Measurements from ENCODE around the gene SCD. TPM values are rescaled to one million over a fixed set of nuclear protein-coding genes. Genes with fewer than 3 reads are reported as not detected.

Gene SCD
- total RNA-seq, 5 donors from 2014 or later (not counting 1 experiment from before 2014, with no cell fraction given): 2.1 to 5.7 (median 4.7) TPM

- no peak overlapping the region for H3K27ac ChIP-seq (ENCODE audit: low read length)
- DNase-seq (peak in 12 of 35 experiments; percentile 3 to 45 (median 18)), ATAC-seq (replicated peaks in 1 of 4) (peak; percentile 73 to 98 (median 80))
- peaks cover 4 to 11% of the 10 kb centered on the region in 2 experiments for H3K4me1 ChIP-seq (ENCODE audit: control insufficient read depth in 1 of 2, extremely low read depth in 1 of 2, insufficient read depth in 2 of 2, low read length in 2 of 2)
- H3K9me3 Mint-ChIP-seq: no peaks in the 10 kb centered on the region
- H3K4me3 ChIP-seq (ENCODE audit: control insufficient read depth in 1 of 2, extremely low read depth in 1 of 2, low read length in 1 of 2): no peak overlapping the region
- no peaks in the 10 kb centered on the region for H3K36me3 ChIP-seq (ENCODE audit: control insufficient read depth in 2 of 2, extremely low read depth in 1 of 2, insufficient read depth in 1 of 2, low read length in 1 of 2)
- no peaks in the 10 kb centered on the region for H3K36me3 Mint-ChIP-seq
- peaks cover 10 to 12% (median 11%) of the 10 kb centered on the region in 3 donors for H3K4me1 Mint-ChIP-seq
- WGBS (ENCODE audit: insufficient coverage): 53% methylated on average over 7 of the region's 8 CpGs
- ChIA-PET CTCF (interaction anchor here (0.6 to 1.0 kb wide), 3 partner anchors 51 to 208 kb away, joined by 3 to 5 read pairs (median 3); partner anchors contain the start of gene HIF1AN (in 1 of the 2)), POLR2A (no interaction called here)
- H3K9me3 ChIP-seq: no peaks in the 10 kb centered on the region
- H3K27me3 Mint-ChIP-seq: peaks cover 7 to 14% of the 10 kb centered on the region in 2 donors
- peak overlapping the region in 1 of 2 donors; percentile 51 for H3K27ac Mint-ChIP-seq
- H3K4me3 Mint-ChIP-seq: no peak overlapping the region
- H3K27me3 ChIP-seq (replicated peaks in 1 of 2; ENCODE audit: control insufficient read depth in 2 of 2, extremely low read depth in 1 of 2, insufficient read depth in 2 of 2, low read length in 1 of 2): peaks cover 0 to 22% of the 10 kb centered on the region in 2 experiments
Measured at GRCh38 chr10:100327007-100327717, 19.9 kb upstream of the SCD start.

GRCh38 chr10:100327718-100328009, 19.4 kb upstream of the SCD start:
- WGBS (ENCODE audit: insufficient coverage): 98% methylated on average over 3 of the region's 3 CpGs
- no peaks in the 10 kb centered on the region for H3K36me3 ChIP-seq (ENCODE audit: control insufficient read depth in 2 of 2, extremely low read depth in 1 of 2, insufficient read depth in 1 of 2, low read length in 1 of 2)
- Mint-ChIP-seq H3K4me1 (peaks cover 10 to 12% (median 11%) of the 10 kb centered on the region in 3 donors), H3K27me3 (peaks cover 9 to 15% of the 10 kb centered on the region in 2 donors), H3K36me3 (no peaks in the 10 kb centered on the region), H3K9me3 (no peaks in the 10 kb centered on the region), H3K4me3 (no peak overlapping the region), H3K27ac (no peak overlapping the region)
- no peaks in the 10 kb centered on the region for H3K9me3 ChIP-seq
- POLR2A ChIA-PET: no interaction called here
- ATAC-seq (replicated peaks in 1 of 4): no peak
- CTCF ChIA-PET: interaction anchor here (0.8 to 1.0 kb wide), 2 partner anchors 50 to 106 kb away, joined by 3 to 5 read pairs; no protein-coding TSS in a partner anchor
- H3K27ac ChIP-seq (ENCODE audit: low read length): no peak overlapping the region
- no peak overlapping the region for H3K4me3 ChIP-seq (ENCODE audit: control insufficient read depth in 1 of 2, extremely low read depth in 1 of 2, low read length in 1 of 2)
- no peak for DNase-seq
- peaks cover 4 to 11% of the 10 kb centered on the region in 2 experiments for H3K4me1 ChIP-seq (ENCODE audit: control insufficient read depth in 1 of 2, extremely low read depth in 1 of 2, insufficient read depth in 2 of 2, low read length in 2 of 2)
- H3K27me3 ChIP-seq (replicated peaks in 1 of 2; ENCODE audit: control insufficient read depth in 2 of 2, extremely low read depth in 1 of 2, insufficient read depth in 2 of 2, low read length in 1 of 2): peaks cover 0 to 22% of the 10 kb centered on the region in 2 experiments

GRCh38 chr10:100328198-100328597, 18.8 kb upstream of the SCD start:
- ChIA-PET POLR2A (no interaction called here), CTCF (interaction anchor here in 1 of 2 donors (0.6 kb wide), 1 partner anchor 104 kb away, joined by 3 read pairs; no protein-coding TSS in a partner anchor)
- Mint-ChIP-seq H3K27ac (no peak overlapping the region), H3K9me3 (no peaks in the 10 kb centered on the region), H3K36me3 (no peaks in the 10 kb centered on the region), H3K4me3 (no peak overlapping the region), H3K4me1 (peaks cover 10 to 12% (median 11%) of the 10 kb centered on the region in 3 donors), H3K27me3 (peaks cover 9 to 20% of the 10 kb centered on the region in 2 donors)
- DNase-seq: no peak
- Histone ChIP-seq H3K4me3 (ENCODE audit: control insufficient read depth in 1 of 2, extremely low read depth in 1 of 2, low read length in 1 of 2) (no peak overlapping the region), H3K9me3 (no peaks in the 10 kb centered on the region), H3K4me1 (ENCODE audit: control insufficient read depth in 1 of 2, extremely low read depth in 1 of 2, insufficient read depth in 2 of 2, low read length in 2 of 2) (peaks cover 4 to 11% of the 10 kb centered on the region in 2 experiments), H3K36me3 (ENCODE audit: control insufficient read depth in 2 of 2, extremely low read depth in 1 of 2, insufficient read depth in 1 of 2, low read length in 1 of 2) (no peaks in the 10 kb centered on the region), H3K27ac (ENCODE audit: low read length) (no peak overlapping the region), H3K27me3 (replicated peaks in 1 of 2; ENCODE audit: control insufficient read depth in 2 of 2, extremely low read depth in 1 of 2, insufficient read depth in 2 of 2, low read length in 1 of 2) (peaks cover 0 to 22% of the 10 kb centered on the region in 2 experiments)
- ATAC-seq (replicated peaks in 1 of 4): no peak
- 71% methylated on average over 1 of the region's 5 CpGs for WGBS (ENCODE audit: insufficient coverage)

- Mint-ChIP-seq H3K9me3 (no peaks in the 10 kb centered on the region), H3K27me3 (peaks cover 12 to 21% of the 10 kb centered on the region in 2 donors), H3K4me1 (peaks cover 10 to 12% (median 11%) of the 10 kb centered on the region in 3 donors), H3K27ac (no peak within 1 kb of the TSS), H3K36me3 (no peaks in the 10 kb centered on the region), H3K4me3 (no peak within 1 kb of the TSS)
- DNase-seq (no peak), ATAC-seq (replicated peaks in 1 of 4) (no peak)
- H3K4me1 ChIP-seq (ENCODE audit: control insufficient read depth in 1 of 2, extremely low read depth in 1 of 2, insufficient read depth in 2 of 2, low read length in 2 of 2): peaks cover 4 to 11% of the 10 kb centered on the region in 2 experiments
- ChIA-PET CTCF (interaction anchor here in 1 of 2 donors (0.6 to 1.2 kb wide), 2 partner anchors 7 to 104 kb away, joined by 3 to 6 read pairs; no protein-coding TSS in a partner anchor), POLR2A (interaction anchor here in 1 of 2 donors (0.7 kb wide), 1 partner anchor 195 kb away, joined by 3 read pairs; no protein-coding TSS in a partner anchor)
- peaks cover 0 to 25% of the 10 kb centered on the region in 2 experiments for H3K27me3 ChIP-seq (replicated peaks in 1 of 2; ENCODE audit: control insufficient read depth in 2 of 2, extremely low read depth in 1 of 2, insufficient read depth in 2 of 2, low read length in 1 of 2)
- 68% methylated on average over 3 of the region's 5 CpGs for WGBS (ENCODE audit: insufficient coverage)
- no peaks in the 10 kb centered on the region for H3K36me3 ChIP-seq (ENCODE audit: control insufficient read depth in 2 of 2, extremely low read depth in 1 of 2, insufficient read depth in 1 of 2, low read length in 1 of 2)
- no peak within 1 kb of the TSS for H3K4me3 ChIP-seq (ENCODE audit: control insufficient read depth in 1 of 2, extremely low read depth in 1 of 2, low read length in 1 of 2)
- no peak within 1 kb of the TSS for H3K27ac ChIP-seq (ENCODE audit: low read length)
- H3K9me3 ChIP-seq: no peaks in the 10 kb centered on the region
Measured at GRCh38 chr10:100330079-100330478, 17.0 kb upstream of the SCD start, which contains the start of gene PKD2L1. Gene PKD2L1, minus strand, starts transcription at chr10:100330228. Its CDS starts 125 bp downstream, at chr10:100330103.

- Histone ChIP-seq H3K4me3 (ENCODE audit: control insufficient read depth in 1 of 2, extremely low read depth in 1 of 2, low read length in 1 of 2) (no peak overlapping the region), H3K4me1 (ENCODE audit: control insufficient read depth in 1 of 2, extremely low read depth in 1 of 2, insufficient read depth in 2 of 2, low read length in 2 of 2) (no peaks in the 10 kb centered on the region), H3K27me3 (replicated peaks in 1 of 2; ENCODE audit: control insufficient read depth in 2 of 2, extremely low read depth in 1 of 2, insufficient read depth in 2 of 2, low read length in 1 of 2) (peaks cover 0 to 26% of the 10 kb centered on the region in 2 experiments), H3K36me3 (ENCODE audit: control insufficient read depth in 2 of 2, extremely low read depth in 1 of 2, insufficient read depth in 1 of 2, low read length in 1 of 2) (no peaks in the 10 kb centered on the region), H3K9me3 (no peaks in the 10 kb centered on the region), H3K27ac (ENCODE audit: low read length) (no peak overlapping the region)
- Mint-ChIP-seq H3K4me1 (no peaks in the 10 kb centered on the region), H3K27ac (no peak overlapping the region), H3K36me3 (no peaks in the 10 kb centered on the region), H3K9me3 (no peaks in the 10 kb centered on the region), H3K4me3 (no peak overlapping the region), H3K27me3 (peaks cover 12 to 25% of the 10 kb centered on the region in 2 donors)
- WGBS (ENCODE audit: insufficient coverage): 65% methylated on average over 4 of the region's 4 CpGs
- no peak for ATAC-seq (replicated peaks in 1 of 4)
- DNase-seq: no peak
- ChIA-PET POLR2A (interaction anchor here in 1 of 2 donors (0.6 kb wide), 1 partner anchor 57 kb away, joined by 3 read pairs; no protein-coding TSS in a partner anchor), CTCF (interaction anchor here (0.6 to 1.0 kb wide), 2 partner anchors 59 to 100 kb away, joined by 4 to 5 read pairs; no protein-coding TSS in a partner anchor)
Measured at GRCh38 chr10:100333106-100333505, 13.9 kb upstream of the SCD start.

GRCh38 chr10:100333661-100334440, 13.2 kb upstream of the SCD start:
- WGBS (ENCODE audit: insufficient coverage): 65% methylated on average over 2 of the region's 2 CpGs
- POLR2A ChIA-PET: interaction anchor here in 1 of 2 donors (0.6 kb wide), 1 partner anchor 57 kb away, joined by 3 read pairs; no protein-coding TSS in a partner anchor
- no peak for ATAC-seq (replicated peaks in 1 of 4)

More at GRCh38 chr10:100333661-100334440, 13.2 kb upstream of the SCD start:
- no peak overlapping the region for H3K27ac ChIP-seq (ENCODE audit: low read length)
- Mint-ChIP-seq H3K27me3 (peaks cover 12 to 27% of the 10 kb centered on the region in 2 donors), H3K4me1 (peaks cover 0 to 4% (median 0%) of the 10 kb centered on the region in 3 donors), H3K36me3 (no peaks in the 10 kb centered on the region), H3K27ac (no peak overlapping the region), H3K4me3 (no peak overlapping the region), H3K9me3 (no peaks in the 10 kb centered on the region)
- no peaks in the 10 kb centered on the region for H3K4me1 ChIP-seq (ENCODE audit: control insufficient read depth in 1 of 2, extremely low read depth in 1 of 2, insufficient read depth in 2 of 2, low read length in 2 of 2)
- no peaks in the 10 kb centered on the region for H3K36me3 ChIP-seq (ENCODE audit: control insufficient read depth in 2 of 2, extremely low read depth in 1 of 2, insufficient read depth in 1 of 2, low read length in 1 of 2)
- CTCF ChIA-PET: interaction anchor here in 1 of 2 donors (0.6 to 1.2 kb wide), 4 partner anchors 59 to 184 kb away, joined by 3 to 4 read pairs (median 3); no protein-coding TSS in a partner anchor
- DNase-seq: no peak
- no peaks in the 10 kb centered on the region for H3K9me3 ChIP-seq
- no peak overlapping the region for H3K4me3 ChIP-seq (ENCODE audit: control insufficient read depth in 1 of 2, extremely low read depth in 1 of 2, low read length in 1 of 2)
- peaks cover 0 to 26% of the 10 kb centered on the region in 2 experiments for H3K27me3 ChIP-seq (replicated peaks in 1 of 2; ENCODE audit: control insufficient read depth in 2 of 2, extremely low read depth in 1 of 2, insufficient read depth in 2 of 2, low read length in 1 of 2)

Measured in T-cell (primary cell).